Measurements from ENCODE around the gene SGMS1.
"Not testable (repeated sequence)": the region's sequence is repeated elsewhere in the genome, so short reads cannot be mapped to it uniquely, and the experiment has no call there.

SGMS1 gene

GRCh38 chr10:50456719-50457118, 167.0 kb downstream of the SGMS1 start:
- no peak for DNase-seq

- no peak for DNase-seq
These were observed 169.8 kb downstream of the SGMS1 start for GRCh38 chr10:50453940-50454339.

DNA sequence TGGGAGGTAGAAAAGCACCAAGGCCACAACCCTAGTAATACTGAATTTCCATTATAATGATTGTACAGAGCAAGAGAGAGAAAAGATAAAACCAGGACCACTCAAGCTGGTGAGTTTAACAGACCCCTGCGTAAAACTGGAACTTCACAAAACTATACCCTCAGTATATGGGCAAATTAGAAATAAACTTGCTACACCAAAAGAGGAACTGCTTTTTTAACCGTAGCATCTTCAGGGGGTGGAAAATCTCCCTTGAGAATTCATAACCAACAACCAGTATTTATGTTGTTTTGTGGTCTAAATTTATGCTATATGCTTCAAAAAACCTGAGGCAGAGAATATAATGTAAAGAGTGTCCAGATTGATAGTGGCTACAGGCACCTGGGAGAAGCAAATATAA, 171.2 kb downstream of the SGMS1 start:
- DNase-seq = no peak

- DNase-seq = no peak
These were observed 176.1 kb downstream of the SGMS1 start for GRCh38 chr10:50447691-50448090.

GRCh38 chr10:50445777-50446176, 178.0 kb downstream of the SGMS1 start:
- not testable (repeated sequence) for DNase-seq

DNA sequence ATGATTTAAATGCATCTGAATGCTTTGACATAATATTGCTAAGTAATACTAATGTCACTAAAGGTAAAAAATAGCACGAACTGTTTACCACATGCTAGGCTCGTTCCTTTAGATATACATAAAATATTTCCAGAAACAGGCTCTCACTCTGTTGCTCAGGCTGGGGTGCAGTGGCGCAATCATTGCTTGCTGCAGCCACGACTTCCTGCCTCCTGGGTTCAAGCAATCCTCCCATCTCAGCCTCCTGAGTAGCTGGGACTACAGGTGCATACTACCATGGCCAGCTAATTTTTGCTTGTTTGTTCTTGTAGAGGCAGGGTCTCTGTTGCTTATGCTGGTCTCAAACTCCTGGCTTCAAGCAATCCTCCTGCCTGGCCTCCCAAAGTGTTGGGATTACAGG, 183.3 kb downstream of the SGMS1 start:
- no peak for DNase-seq

DNA sequence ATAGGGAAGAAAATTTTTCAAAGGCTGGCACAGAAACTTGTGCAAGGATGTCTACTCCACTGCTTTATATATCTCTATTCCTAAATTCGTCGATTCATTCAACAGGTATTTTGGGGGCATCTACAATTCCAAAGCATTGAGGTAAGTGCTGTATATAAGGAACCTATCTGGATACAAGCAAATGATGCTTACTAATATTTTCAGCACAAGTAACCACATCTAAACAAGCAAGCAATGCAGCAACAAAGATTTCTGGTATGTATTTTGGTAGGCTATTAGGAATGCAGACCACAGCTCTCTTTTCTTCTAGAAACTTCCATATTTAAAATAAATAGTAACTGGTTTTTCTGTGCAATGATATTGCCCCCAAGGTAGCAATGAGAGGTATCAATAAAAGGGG, 183.9 kb downstream of the SGMS1 start:
- no peak for DNase-seq

GRCh38 chr10:50439187-50439586, 184.6 kb downstream of the SGMS1 start:
- DNase-seq = no peak

DNA sequence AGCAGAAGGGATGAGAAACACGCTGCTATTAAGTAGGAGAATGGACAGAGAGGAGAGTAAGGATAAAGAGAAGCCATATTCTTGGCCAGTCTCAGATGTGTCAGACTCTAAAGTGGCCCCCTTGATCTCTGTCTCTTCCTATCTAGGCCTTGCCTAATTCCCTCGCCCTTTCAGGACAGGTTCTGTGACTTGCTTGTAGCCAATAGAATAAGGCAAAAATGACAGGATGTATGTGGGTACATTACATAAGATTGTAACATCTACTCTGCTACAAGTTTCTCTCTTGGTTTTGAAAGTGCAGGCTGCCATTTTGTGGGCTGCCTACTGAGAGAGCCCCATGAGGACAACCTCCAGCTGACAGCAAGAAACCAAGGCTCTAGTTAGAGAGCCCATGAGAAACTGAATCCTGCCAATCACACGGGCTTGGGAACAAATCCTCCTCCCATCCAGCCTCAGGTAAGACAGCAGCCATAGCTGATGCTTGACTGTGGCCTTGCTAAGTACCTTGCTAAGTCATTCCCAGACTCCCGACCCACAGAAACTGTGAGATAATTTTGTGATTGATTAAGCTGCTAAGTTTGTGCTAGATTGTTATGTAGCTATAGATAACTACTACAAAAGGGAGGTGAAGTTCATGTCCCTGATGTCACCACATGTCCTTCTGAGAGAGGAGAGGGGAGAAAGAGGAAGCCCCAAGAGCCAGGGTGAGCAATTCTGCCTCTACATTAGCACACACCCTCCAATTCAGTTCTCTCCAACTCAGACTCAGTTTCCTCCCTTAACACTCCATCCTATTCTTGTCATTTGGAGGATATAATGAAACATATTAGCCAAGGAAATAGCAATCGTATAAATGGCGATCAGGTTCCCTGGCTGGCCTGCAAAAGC, 185.5 kb downstream of the SGMS1 start:
- no peak for DNase-seq

DNA sequence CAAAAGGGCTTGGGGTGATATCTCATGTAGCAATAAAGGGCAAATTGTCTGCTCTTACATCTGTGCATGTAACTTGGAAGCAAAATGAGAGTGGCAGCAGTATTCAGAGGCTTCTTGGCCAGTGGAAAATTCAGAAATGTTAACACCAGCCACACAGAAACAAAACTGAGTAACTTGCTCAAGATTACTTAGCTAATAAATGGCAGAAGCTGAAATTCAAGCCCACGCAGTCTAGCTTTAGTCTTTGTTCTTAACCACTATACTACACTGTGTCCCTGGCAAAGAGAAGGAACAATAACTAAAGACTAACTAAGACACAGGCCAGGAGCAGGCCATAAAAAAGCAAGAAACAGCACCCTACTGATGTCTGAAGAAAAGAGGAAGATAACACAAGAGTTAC, 186.5 kb downstream of the SGMS1 start:
- DNase-seq = no peak

- DNase-seq = no peak
These were observed 187.0 kb downstream of the SGMS1 start for GRCh38 chr10:50436805-50437204.

- no peak for DNase-seq
These were observed 191.3 kb downstream of the SGMS1 start for GRCh38 chr10:50432211-50433009.

- no peak for DNase-seq
These were observed 192.0 kb downstream of the SGMS1 start for GRCh38 chr10:50431791-50432190.

- no peak for DNase-seq
These were observed 192.6 kb downstream of the SGMS1 start for GRCh38 chr10:50431133-50431532.

DNA sequence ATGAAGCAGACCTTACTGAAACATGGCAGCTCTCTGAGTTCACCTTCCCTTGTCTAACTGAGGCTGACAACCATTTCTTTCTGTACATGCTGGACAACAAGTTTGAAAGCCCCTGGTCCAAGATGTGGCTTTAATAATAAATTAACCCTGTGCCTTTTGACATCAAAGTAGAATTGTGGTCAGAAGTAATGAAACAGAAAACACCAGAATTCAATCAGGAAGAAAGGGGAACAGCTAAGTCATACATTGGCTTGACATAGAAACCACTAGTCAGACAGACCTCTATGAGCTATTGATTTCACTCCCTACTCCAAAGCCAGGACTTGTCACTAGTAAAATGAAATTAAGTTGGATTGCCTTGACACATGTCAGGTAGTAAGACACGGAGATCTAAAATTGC, 197.3 kb downstream of the SGMS1 start:
- DNase-seq = no peak

- not testable (repeated sequence) for DNase-seq
These were observed 198.5 kb downstream of the SGMS1 start for GRCh38 chr10:50425215-50425614.

- DNase-seq = no peak
These were observed 200.3 kb downstream of the SGMS1 start for GRCh38 chr10:50423448-50423847.

DNA sequence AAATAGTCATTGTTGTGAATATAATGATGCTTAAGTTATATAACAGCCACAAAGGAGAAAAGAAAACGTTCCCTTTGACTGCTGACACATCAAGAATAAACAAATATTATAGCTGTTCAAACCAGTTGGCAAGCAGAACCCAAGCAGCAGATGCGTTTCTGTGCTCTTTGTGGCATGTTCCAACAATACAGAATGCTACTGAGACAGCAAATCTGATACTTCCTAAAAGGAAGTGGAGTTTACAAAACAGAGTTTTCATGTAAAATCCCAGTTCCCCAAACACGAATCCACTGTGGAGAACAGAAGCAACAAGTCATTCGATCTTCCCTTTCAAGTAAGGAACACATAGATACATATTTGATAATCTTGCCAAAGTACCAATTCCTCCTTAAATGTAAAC, 201.5 kb downstream of the SGMS1 start:
- DNase-seq = no peak

- no peak for DNase-seq
These were observed 202.6 kb downstream of the SGMS1 start for GRCh38 chr10:50421026-50421719.

DNA sequence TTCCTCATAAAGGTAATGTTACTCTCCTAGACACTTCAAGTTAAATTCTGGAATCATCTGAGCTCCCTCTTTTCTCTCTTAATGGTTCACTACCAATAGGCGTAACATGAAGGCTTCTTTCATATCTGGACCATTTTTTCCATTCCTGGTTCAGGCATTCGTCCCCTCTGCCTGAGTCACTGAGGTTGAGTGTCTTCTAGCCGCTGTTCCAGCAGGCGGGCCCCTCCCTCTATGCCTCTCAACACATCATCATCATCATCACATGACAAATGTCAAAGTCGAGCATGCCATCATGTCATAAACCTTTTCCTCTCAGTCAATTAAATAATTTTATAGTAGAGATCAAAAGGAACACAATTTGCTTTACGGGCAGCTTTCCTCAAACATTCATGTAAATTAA, 203.6 kb downstream of the SGMS1 start:
- no peak for DNase-seq

GRCh38 chr10:50419756-50420155, 204.0 kb downstream of the SGMS1 start:
- DNase-seq = no peak

DNA sequence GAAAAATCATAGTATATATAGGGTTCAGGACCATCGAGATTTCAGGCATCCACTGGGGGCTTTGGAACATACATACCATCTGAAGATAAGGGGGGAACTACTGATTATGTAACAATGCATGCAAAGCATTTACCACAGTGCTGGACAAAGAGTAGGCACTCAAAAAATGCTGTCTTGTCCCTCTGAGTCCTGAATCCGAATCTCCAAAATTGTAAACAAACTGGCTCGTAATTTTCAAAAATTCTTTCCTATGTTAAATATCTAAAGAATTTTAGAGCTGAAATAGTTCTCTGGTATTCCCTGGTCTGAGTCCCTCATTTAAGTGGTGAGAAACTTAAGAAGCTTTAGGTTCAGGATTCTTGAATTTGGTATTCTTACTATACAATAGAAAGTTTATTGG, 204.7 kb downstream of the SGMS1 start:
- DNase-seq = no peak

Measured in SHP77 (cell line).